Ramos (cell line): ENCODE results near the gene NOS1AP.
"Not testable (repeated sequence)": the region's sequence is repeated elsewhere in the genome, so short reads cannot be mapped to it uniquely, and the experiment has no call there.

Source experiments
- in situ Hi-C: fragments of 300-500 bp; cut with MboI; formaldehyde crosslinking; loops from one replicate; pipeline ENCODE4 v1.14.3; 2022; ENCODE audit warnings: low sequenced_read_pairs; ENCODE audit not compliant: unreplicated experiment

The NOS1AP gene

GRCh38 chr1:162417650-162418049, 348.2 kb downstream of the NOS1AP start:
- in situ Hi-C loops: no loop called here

- in situ Hi-C loops: not testable (repeated sequence)
These were observed 349.1 kb downstream of the NOS1AP start for GRCh38 chr1:162418584-162418983.

- in situ Hi-C loops: not testable (repeated sequence)
These were observed 350.0 kb downstream of the NOS1AP start for GRCh38 chr1:162419450-162419931.
